Measurements from ENCODE around the gene EVA1C. TPM values are rescaled to one million over a fixed set of nuclear protein-coding genes. Genes with fewer than 3 reads are reported as not detected.

Gene EVA1C
- total and polyA plus RNA-seq, 2 donors: 5.0 to 26.2 TPM

GRCh38 chr21:32474179-32475059, 61.9 kb downstream of the EVA1C start:
- H3K27me3 ChIP-seq (ENCODE audit: control insufficient read depth in 2 of 2, insufficient read depth in 1 of 2, low read length in 1 of 2): no peaks in the 10 kb centered on the region
- no peaks in the 10 kb centered on the region for H3K9me3 ChIP-seq (ENCODE audit: control insufficient read depth in 2 of 2, insufficient read depth in 1 of 2, low read length in 1 of 2)
- no peaks in the 10 kb centered on the region for H3K36me3 ChIP-seq (ENCODE audit: control insufficient read depth in 2 of 2, insufficient read depth in 2 of 2, low read length in 1 of 2)
- 96% methylated on average over 15 of the region's 15 CpGs for WGBS
- no peak for DNase-seq (ENCODE audit: low read depth in 6 of 9, low spot score in 9 of 9)
- H3K4me1 ChIP-seq (ENCODE audit: control insufficient read depth in 2 of 2, insufficient read depth in 2 of 2, low read length in 2 of 2): no peaks in the 10 kb centered on the region
- H3K4me3 ChIP-seq (ENCODE audit: low read length in 2 of 2): no peak overlapping the region
- no peak overlapping the region for H3K27ac ChIP-seq (ENCODE audit: low read depth in 1 of 2, low read length in 1 of 2)

DNA sequence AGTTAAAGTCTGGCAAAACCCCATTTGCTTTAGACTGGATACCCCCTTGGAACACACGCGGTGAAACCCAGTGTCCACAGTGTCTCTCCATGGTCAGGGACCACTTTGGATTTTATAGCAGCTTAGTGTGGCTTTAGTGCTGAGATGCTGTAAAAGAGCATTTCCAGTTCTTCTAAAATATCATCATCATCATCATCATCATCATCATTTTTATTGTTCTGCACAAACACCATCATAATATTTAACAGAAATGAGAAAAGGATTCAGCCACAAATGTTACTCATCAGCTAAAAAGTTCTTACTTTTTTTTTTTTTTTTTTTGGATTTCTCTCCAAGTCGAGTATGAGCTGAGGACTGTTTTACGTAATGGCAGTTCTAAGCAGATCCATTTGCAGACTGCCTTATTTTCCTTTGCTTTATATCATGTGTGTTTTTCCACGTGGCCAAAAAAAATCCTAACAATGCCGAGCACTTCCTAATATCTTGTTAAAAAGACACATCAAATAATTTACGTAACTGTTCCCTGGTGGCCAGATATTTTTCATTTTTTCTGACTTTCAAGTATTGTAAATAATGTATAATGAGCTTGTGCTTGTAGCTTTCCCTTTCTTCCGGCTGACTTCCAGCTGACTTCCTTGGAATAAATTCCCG, 62.8 kb downstream of the EVA1C start:
- H3K36me3 ChIP-seq (ENCODE audit: control insufficient read depth in 2 of 2, insufficient read depth in 2 of 2, low read length in 1 of 2): no peaks in the 10 kb centered on the region

GRCh38 chr21:32476661-32477423, 64.3 kb downstream of the EVA1C start:
- Histone ChIP-seq H3K4me1 (ENCODE audit: control insufficient read depth in 2 of 2, insufficient read depth in 2 of 2, low read length in 2 of 2) (no peaks in the 10 kb centered on the region), H3K4me3 (ENCODE audit: low read length in 2 of 2) (no peak overlapping the region), H3K9me3 (ENCODE audit: control insufficient read depth in 2 of 2, insufficient read depth in 1 of 2, low read length in 1 of 2) (no peaks in the 10 kb centered on the region), H3K36me3 (ENCODE audit: control insufficient read depth in 2 of 2, insufficient read depth in 2 of 2, low read length in 1 of 2) (no peaks in the 10 kb centered on the region), H3K27me3 (ENCODE audit: control insufficient read depth in 2 of 2, insufficient read depth in 1 of 2, low read length in 1 of 2) (no peaks in the 10 kb centered on the region), H3K27ac (ENCODE audit: low read depth in 1 of 2, low read length in 1 of 2) (no peak overlapping the region)
- 97% methylated on average over 13 of the region's 13 CpGs for WGBS
- DNase-seq (ENCODE audit: low read depth in 6 of 9, low spot score in 9 of 9): no peak

More for the DNA sequence above, 62.8 kb downstream of the EVA1C start:
- Histone ChIP-seq H3K27me3 (ENCODE audit: control insufficient read depth in 2 of 2, insufficient read depth in 1 of 2, low read length in 1 of 2) (no peaks in the 10 kb centered on the region), H3K9me3 (ENCODE audit: control insufficient read depth in 2 of 2, insufficient read depth in 1 of 2, low read length in 1 of 2) (no peaks in the 10 kb centered on the region), H3K27ac (ENCODE audit: low read depth in 1 of 2, low read length in 1 of 2) (no peak overlapping the region), H3K4me1 (ENCODE audit: control insufficient read depth in 2 of 2, insufficient read depth in 2 of 2, low read length in 2 of 2) (no peaks in the 10 kb centered on the region), H3K4me3 (ENCODE audit: low read length in 2 of 2) (no peak overlapping the region)
- no peak for DNase-seq (ENCODE audit: low read depth in 6 of 9, low spot score in 9 of 9)
- WGBS: 91% methylated on average over 9 of the region's 9 CpGs

GRCh38 chr21:32477424-32477745, 64.9 kb downstream of the EVA1C start:
- no peaks in the 10 kb centered on the region for H3K27me3 ChIP-seq (ENCODE audit: control insufficient read depth in 2 of 2, insufficient read depth in 1 of 2, low read length in 1 of 2)
- H3K36me3 ChIP-seq (ENCODE audit: control insufficient read depth in 2 of 2, insufficient read depth in 2 of 2, low read length in 1 of 2): no peaks in the 10 kb centered on the region
- no peak for DNase-seq (ENCODE audit: low read depth in 6 of 9, low spot score in 9 of 9)
- H3K4me3 ChIP-seq (ENCODE audit: low read length in 2 of 2): no peak overlapping the region
- H3K27ac ChIP-seq (ENCODE audit: low read depth in 1 of 2, low read length in 1 of 2): no peak overlapping the region
- WGBS: 96% methylated on average over 9 of the region's 9 CpGs
- no peaks in the 10 kb centered on the region for H3K9me3 ChIP-seq (ENCODE audit: control insufficient read depth in 2 of 2, insufficient read depth in 1 of 2, low read length in 1 of 2)
- no peaks in the 10 kb centered on the region for H3K4me1 ChIP-seq (ENCODE audit: control insufficient read depth in 2 of 2, insufficient read depth in 2 of 2, low read length in 2 of 2)

GRCh38 chr21:32481875-32482408, 69.4 kb downstream of the EVA1C start:
- no peaks in the 10 kb centered on the region for H3K27me3 ChIP-seq (ENCODE audit: control insufficient read depth in 2 of 2, insufficient read depth in 1 of 2, low read length in 1 of 2)
- H3K4me1 ChIP-seq (ENCODE audit: control insufficient read depth in 2 of 2, insufficient read depth in 2 of 2, low read length in 2 of 2): no peaks in the 10 kb centered on the region
- no peaks in the 10 kb centered on the region for H3K9me3 ChIP-seq (ENCODE audit: control insufficient read depth in 2 of 2, insufficient read depth in 1 of 2, low read length in 1 of 2)
- DNase-seq (ENCODE audit: low read depth in 6 of 9, low spot score in 9 of 9): no peak
- H3K27ac ChIP-seq (ENCODE audit: low read depth in 1 of 2, low read length in 1 of 2): no peak overlapping the region
- no peak overlapping the region for H3K4me3 ChIP-seq (ENCODE audit: low read length in 2 of 2)
- WGBS: 93% methylated on average over 9 of the region's 9 CpGs
- H3K36me3 ChIP-seq (ENCODE audit: control insufficient read depth in 2 of 2, insufficient read depth in 2 of 2, low read length in 1 of 2): no peaks in the 10 kb centered on the region

GRCh38 chr21:32482565-32483292, 70.2 kb downstream of the EVA1C start:
- Histone ChIP-seq H3K36me3 (ENCODE audit: control insufficient read depth in 2 of 2, insufficient read depth in 2 of 2, low read length in 1 of 2) (no peaks in the 10 kb centered on the region), H3K4me3 (ENCODE audit: low read length in 2 of 2) (no peak overlapping the region), H3K27ac (ENCODE audit: low read depth in 1 of 2, low read length in 1 of 2) (no peak overlapping the region), H3K4me1 (ENCODE audit: control insufficient read depth in 2 of 2, insufficient read depth in 2 of 2, low read length in 2 of 2) (no peaks in the 10 kb centered on the region), H3K9me3 (ENCODE audit: control insufficient read depth in 2 of 2, insufficient read depth in 1 of 2, low read length in 1 of 2) (no peaks in the 10 kb centered on the region), H3K27me3 (ENCODE audit: control insufficient read depth in 2 of 2, insufficient read depth in 1 of 2, low read length in 1 of 2) (no peaks in the 10 kb centered on the region)
- 93% methylated on average over 11 of the region's 11 CpGs for WGBS
- no peak for DNase-seq (ENCODE audit: low read depth in 6 of 9, low spot score in 9 of 9)

GRCh38 chr21:32483293-32483595, 70.7 kb downstream of the EVA1C start:
- WGBS: 91% methylated on average over 2 of the region's 2 CpGs
- Histone ChIP-seq H3K36me3 (ENCODE audit: control insufficient read depth in 2 of 2, insufficient read depth in 2 of 2, low read length in 1 of 2) (no peaks in the 10 kb centered on the region), H3K27ac (ENCODE audit: low read depth in 1 of 2, low read length in 1 of 2) (no peak overlapping the region), H3K4me3 (ENCODE audit: low read length in 2 of 2) (no peak overlapping the region), H3K27me3 (ENCODE audit: control insufficient read depth in 2 of 2, insufficient read depth in 1 of 2, low read length in 1 of 2) (no peaks in the 10 kb centered on the region), H3K9me3 (ENCODE audit: control insufficient read depth in 2 of 2, insufficient read depth in 1 of 2, low read length in 1 of 2) (no peaks in the 10 kb centered on the region), H3K4me1 (ENCODE audit: control insufficient read depth in 2 of 2, insufficient read depth in 2 of 2, low read length in 2 of 2) (no peaks in the 10 kb centered on the region)
- no peak for DNase-seq (ENCODE audit: low read depth in 6 of 9, low spot score in 9 of 9)

GRCh38 chr21:32484706-32485380, 72.3 kb downstream of the EVA1C start:
- H3K27me3 ChIP-seq (ENCODE audit: control insufficient read depth in 2 of 2, insufficient read depth in 1 of 2, low read length in 1 of 2): no peaks in the 10 kb centered on the region
- WGBS: 73% methylated on average over 16 of the region's 16 CpGs
- no peaks in the 10 kb centered on the region for H3K4me1 ChIP-seq (ENCODE audit: control insufficient read depth in 2 of 2, insufficient read depth in 2 of 2, low read length in 2 of 2)
- H3K9me3 ChIP-seq (ENCODE audit: control insufficient read depth in 2 of 2, insufficient read depth in 1 of 2, low read length in 1 of 2): no peaks in the 10 kb centered on the region
- DNase-seq (ENCODE audit: low read depth in 6 of 9, low spot score in 9 of 9): no peak
- H3K4me3 ChIP-seq (ENCODE audit: low read length in 2 of 2): no peak overlapping the region
- H3K27ac ChIP-seq (ENCODE audit: low read depth in 1 of 2, low read length in 1 of 2): no peak overlapping the region
- H3K36me3 ChIP-seq (ENCODE audit: control insufficient read depth in 2 of 2, insufficient read depth in 2 of 2, low read length in 1 of 2): no peaks in the 10 kb centered on the region
